ENCODE data around the gene LSG1. TPM values are rescaled to one million over a fixed set of nuclear protein-coding genes. Genes with fewer than 3 reads are reported as not detected.

LSG1 gene
- total RNA-seq, 1 experiment from 2014 or later = 45.8 TPM

GRCh38 chr3:194714564-194714963, 42.6 kb upstream of the LSG1 start (continued):
- TF ChIP-seq CTCF (IDR thresholded peaks at IDR 0.05) = no peak
- TF ChIP-seq ZNF281 (CRISPR knock-in tag; IDR thresholded peaks at IDR 0.05) = no peak
- no peak for TF ChIP-seq TEAD1 (CRISPR knock-in tag; IDR thresholded peaks at IDR 0.05)
- TF ChIP-seq CDX4 (CRISPR knock-in tag; IDR thresholded peaks at IDR 0.05; ENCODE audit: borderline replicate concordance) = no peak
- TF ChIP-seq CBFB (CRISPR knock-in tag; IDR thresholded peaks at IDR 0.05; ENCODE audit: low read depth) = no peak
- no peak for TF ChIP-seq NR2C2 (CRISPR knock-in tag; IDR thresholded peaks at IDR 0.05)
- no peak for TF ChIP-seq HMGA2 (CRISPR knock-in tag; IDR thresholded peaks at IDR 0.05)
- no peak for TF ChIP-seq MLX (CRISPR knock-in tag; IDR thresholded peaks at IDR 0.05)

DNA sequence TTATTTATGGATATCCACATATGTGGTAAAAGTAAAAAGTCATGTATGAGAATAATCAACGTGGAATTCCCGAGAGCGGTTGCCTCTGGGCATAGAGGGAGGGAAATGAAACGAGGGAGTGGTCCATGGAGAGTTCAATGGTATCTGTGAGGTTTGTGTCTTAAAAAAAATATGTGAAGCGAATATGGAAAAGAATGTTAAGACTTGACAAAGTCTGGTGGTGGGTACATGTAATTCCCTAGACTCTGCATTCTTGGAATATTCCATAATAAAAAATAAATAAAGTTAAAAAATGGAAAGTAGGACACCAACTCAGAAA, 42.1 kb upstream of the LSG1 start:
- no peaks in the 10 kb centered on the region for H3K27me3 Mint-ChIP-seq (ENCODE audit: low read depth)
- no peaks in the 10 kb centered on the region for H3K4me1 Mint-ChIP-seq
- no peak overlapping the region for H3K27ac Mint-ChIP-seq
- DNase-seq (ENCODE audit: low spot score) = no peak
- POLR2A ChIA-PET = no interaction called here
- no peak overlapping the region for H3K4me3 Mint-ChIP-seq
- no peak for ATAC-seq
- CTCF ChIA-PET = no interaction called here
- H3K36me3 Mint-ChIP-seq = no peaks in the 10 kb centered on the region
- no peaks in the 10 kb centered on the region for H3K9me3 Mint-ChIP-seq
- no peak for TF ChIP-seq USF1 (CRISPR knock-in tag; IDR thresholded peaks at IDR 0.05)
- no peak for TF ChIP-seq CDX4 (CRISPR knock-in tag; IDR thresholded peaks at IDR 0.05; ENCODE audit: borderline replicate concordance)
- TF ChIP-seq FOXP1 (CRISPR knock-in tag; IDR thresholded peaks at IDR 0.05; ENCODE audit: borderline replicate concordance) = no peak
- TF ChIP-seq ZNF423 (CRISPR knock-in tag; IDR thresholded peaks at IDR 0.05) = no peak
- no peak for TF ChIP-seq ZNF219 (CRISPR knock-in tag; IDR thresholded peaks at IDR 0.05; ENCODE audit: borderline replicate concordance)
- TF ChIP-seq, protein P1, sequence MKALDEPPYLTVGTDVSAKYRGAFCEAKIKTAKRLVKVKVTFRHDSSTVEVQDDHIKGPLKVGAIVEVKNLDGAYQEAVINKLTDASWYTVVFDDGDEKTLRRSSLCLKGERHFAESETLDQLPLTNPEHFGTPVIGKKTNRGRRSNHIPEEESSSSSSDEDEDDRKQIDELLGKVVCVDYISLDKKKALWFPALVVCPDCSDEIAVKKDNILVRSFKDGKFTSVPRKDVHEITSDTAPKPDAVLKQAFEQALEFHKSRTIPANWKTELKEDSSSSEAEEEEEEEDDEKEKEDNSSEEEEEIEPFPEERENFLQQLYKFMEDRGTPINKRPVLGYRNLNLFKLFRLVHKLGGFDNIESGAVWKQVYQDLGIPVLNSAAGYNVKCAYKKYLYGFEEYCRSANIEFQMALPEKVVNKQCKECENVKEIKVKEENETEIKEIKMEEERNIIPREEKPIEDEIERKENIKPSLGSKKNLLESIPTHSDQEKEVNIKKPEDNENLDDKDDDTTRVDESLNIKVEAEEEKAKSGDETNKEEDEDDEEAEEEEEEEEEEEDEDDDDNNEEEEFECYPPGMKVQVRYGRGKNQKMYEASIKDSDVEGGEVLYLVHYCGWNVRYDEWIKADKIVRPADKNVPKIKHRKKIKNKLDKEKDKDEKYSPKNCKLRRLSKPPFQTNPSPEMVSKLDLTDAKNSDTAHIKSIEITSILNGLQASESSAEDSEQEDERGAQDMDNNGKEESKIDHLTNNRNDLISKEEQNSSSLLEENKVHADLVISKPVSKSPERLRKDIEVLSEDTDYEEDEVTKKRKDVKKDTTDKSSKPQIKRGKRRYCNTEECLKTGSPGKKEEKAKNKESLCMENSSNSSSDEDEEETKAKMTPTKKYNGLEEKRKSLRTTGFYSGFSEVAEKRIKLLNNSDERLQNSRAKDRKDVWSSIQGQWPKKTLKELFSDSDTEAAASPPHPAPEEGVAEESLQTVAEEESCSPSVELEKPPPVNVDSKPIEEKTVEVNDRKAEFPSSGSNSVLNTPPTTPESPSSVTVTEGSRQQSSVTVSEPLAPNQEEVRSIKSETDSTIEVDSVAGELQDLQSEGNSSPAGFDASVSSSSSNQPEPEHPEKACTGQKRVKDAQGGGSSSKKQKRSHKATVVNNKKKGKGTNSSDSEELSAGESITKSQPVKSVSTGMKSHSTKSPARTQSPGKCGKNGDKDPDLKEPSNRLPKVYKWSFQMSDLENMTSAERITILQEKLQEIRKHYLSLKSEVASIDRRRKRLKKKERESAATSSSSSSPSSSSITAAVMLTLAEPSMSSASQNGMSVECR (CRISPR knock-in tag; IDR thresholded peaks at IDR 0.05; ENCODE audit: borderline replicate concordance) = no peak
- no peak for TF ChIP-seq NR3C1 (CRISPR knock-in tag; conservative IDR thresholded peaks at IDR 0.05; ENCODE audit: low read depth)
- TF ChIP-seq, protein P2, sequence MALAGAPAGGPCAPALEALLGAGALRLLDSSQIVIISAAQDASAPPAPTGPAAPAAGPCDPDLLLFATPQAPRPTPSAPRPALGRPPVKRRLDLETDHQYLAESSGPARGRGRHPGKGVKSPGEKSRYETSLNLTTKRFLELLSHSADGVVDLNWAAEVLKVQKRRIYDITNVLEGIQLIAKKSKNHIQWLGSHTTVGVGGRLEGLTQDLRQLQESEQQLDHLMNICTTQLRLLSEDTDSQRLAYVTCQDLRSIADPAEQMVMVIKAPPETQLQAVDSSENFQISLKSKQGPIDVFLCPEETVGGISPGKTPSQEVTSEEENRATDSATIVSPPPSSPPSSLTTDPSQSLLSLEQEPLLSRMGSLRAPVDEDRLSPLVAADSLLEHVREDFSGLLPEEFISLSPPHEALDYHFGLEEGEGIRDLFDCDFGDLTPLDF (CRISPR knock-in tag; IDR thresholded peaks at IDR 0.05) = no peak
- no peak for TF ChIP-seq SOX15 (CRISPR knock-in tag; IDR thresholded peaks at IDR 0.05)
- no peak for TF ChIP-seq ATF1 (CRISPR knock-in tag; IDR thresholded peaks at IDR 0.05)
- no peak for TF ChIP-seq NFYB (CRISPR knock-in tag; conservative IDR thresholded peaks at IDR 0.05; ENCODE audit: low read depth)
- no peak for TF ChIP-seq MXD4 (CRISPR knock-in tag; IDR thresholded peaks at IDR 0.05; ENCODE audit: borderline replicate concordance)
- no peak for TF ChIP-seq E2F5 (CRISPR knock-in tag; IDR thresholded peaks at IDR 0.05)
- no peak for TF ChIP-seq SMAD3 (CRISPR knock-in tag; IDR thresholded peaks at IDR 0.05; ENCODE audit: borderline replicate concordance)
- no peak for TF ChIP-seq NFE2L1 (CRISPR knock-in tag; IDR thresholded peaks at IDR 0.05)
- TF ChIP-seq, protein P3, sequence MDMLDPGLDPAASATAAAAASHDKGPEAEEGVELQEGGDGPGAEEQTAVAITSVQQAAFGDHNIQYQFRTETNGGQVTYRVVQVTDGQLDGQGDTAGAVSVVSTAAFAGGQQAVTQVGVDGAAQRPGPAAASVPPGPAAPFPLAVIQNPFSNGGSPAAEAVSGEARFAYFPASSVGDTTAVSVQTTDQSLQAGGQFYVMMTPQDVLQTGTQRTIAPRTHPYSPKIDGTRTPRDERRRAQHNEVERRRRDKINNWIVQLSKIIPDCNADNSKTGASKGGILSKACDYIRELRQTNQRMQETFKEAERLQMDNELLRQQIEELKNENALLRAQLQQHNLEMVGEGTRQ (CRISPR knock-in tag; IDR thresholded peaks at IDR 0.05) = no peak
